Measurements from ENCODE around the gene LITAFD. TPM values are rescaled to one million over a fixed set of nuclear protein-coding genes. Genes with fewer than 3 reads are reported as not detected.

The LITAFD gene
- total RNA-seq, 4 donors from 2014 or later = not detected

GRCh38 chr16:8908810-8909468 lies 26.8 kb downstream of the LITAFD start:
- H3K36me3 ChIP-seq = peaks cover 0 to 58% (median 24%) of the 10 kb centered on the region in 4 donors
- 74% methylated on average over 8 of the region's 8 CpGs; no CpG with 5 or more reads in 1 of the 2 donors for WGBS, 2 donors (ENCODE audit: low coverage in 1 of 2)
- H3K27me3 ChIP-seq = no peaks in the 10 kb centered on the region
- no peaks in the 10 kb centered on the region for H3K9me3 ChIP-seq
- peak overlapping the region in 1 of 4 donors; percentile 25 for H3K27ac ChIP-seq
- no peak for TF ChIP-seq POLR2A (IDR thresholded peaks at IDR 0.05)
- no peak for TF ChIP-seq CTCF (IDR thresholded peaks at IDR 0.05)
- TF ChIP-seq POLR2AphosphoS5 (IDR thresholded peaks at IDR 0.05) = no peak
- TF ChIP-seq EP300 (IDR thresholded peaks at IDR 0.05; ENCODE audit: low read depth) = no peak
- no peak overlapping the region for H3K4me3 ChIP-seq
- in situ Hi-C loops (cut with MboI; ENCODE audit: low pct_ligation_motif_present in 1 of 4, low pct_unique_long_range_greater_than_20kb in 1 of 4, low sequenced_read_pairs in 3 of 4) = loop anchor here in 2 of 4 donors (10.0 kb wide), 1 partner anchor 96 kb away; no protein-coding TSS in a partner anchor
- intact Hi-C loops (cut with DNase I; ENCODE audit: low total_unique reads) = loop anchor here (10.0 kb wide), 1 partner anchor 96 kb away; no protein-coding TSS in a partner anchor
- DNase-seq = no peak
- H3K4me1 ChIP-seq = peaks cover 4 to 42% (median 24%) of the 10 kb centered on the region in 4 donors

- Histone ChIP-seq H3K4me1 (peaks cover 4 to 42% (median 24%) of the 10 kb centered on the region in 4 donors), H3K4me3 (no peak overlapping the region), H3K36me3 (peaks cover 0 to 51% (median 19%) of the 10 kb centered on the region in 4 donors), H3K9me3 (no peaks in the 10 kb centered on the region), H3K27ac (peak overlapping the region; percentile 67 to 78 (median 76)), H3K27me3 (no peaks in the 10 kb centered on the region)
- in situ Hi-C loops (cut with MboI; ENCODE audit: low pct_ligation_motif_present in 1 of 4, low pct_unique_long_range_greater_than_20kb in 1 of 4, low sequenced_read_pairs in 3 of 4) (no loop called here), intact Hi-C loops (cut with DNase I; ENCODE audit: low total_unique reads) (no loop called here)
- WGBS, 2 donors (ENCODE audit: low coverage in 1 of 2) = 33 to 61% methylated on average over 1 of the region's 1 CpG
- TF ChIP-seq POLR2A (IDR thresholded peaks at IDR 0.05) (no peak), CTCF (IDR thresholded peaks at IDR 0.05) (no peak), EP300 (IDR thresholded peaks at IDR 0.05; ENCODE audit: low read depth) (no peak), POLR2AphosphoS5 (IDR thresholded peaks at IDR 0.05) (no peak)
- no peak for DNase-seq
Observed at GRCh38 chr16:8910811-8911210, 28.7 kb downstream of the LITAFD start.

GRCh38 chr16:8912793-8913192 lies 30.6 kb downstream of the LITAFD start:
- in situ Hi-C loops (cut with MboI; ENCODE audit: low pct_ligation_motif_present in 1 of 4, low pct_unique_long_range_greater_than_20kb in 1 of 4, low sequenced_read_pairs in 3 of 4) (no loop called here), intact Hi-C loops (cut with DNase I; ENCODE audit: low total_unique reads) (no loop called here)
- H3K4me3 ChIP-seq = no peak overlapping the region
- TF ChIP-seq POLR2AphosphoS5 (IDR thresholded peaks at IDR 0.05) (no peak), EP300 (IDR thresholded peaks at IDR 0.05; ENCODE audit: low read depth) (no peak), POLR2A (IDR thresholded peaks at IDR 0.05) (no peak), CTCF (IDR thresholded peaks at IDR 0.05) (no peak)
- H3K9me3 ChIP-seq = no peaks in the 10 kb centered on the region
- peak overlapping the region in 2 of 4 donors; percentile 77 to 78 for H3K27ac ChIP-seq
- H3K36me3 ChIP-seq = peaks cover 0 to 46% (median 21%) of the 10 kb centered on the region in 4 donors
- peaks cover 4 to 42% (median 24%) of the 10 kb centered on the region in 4 donors for H3K4me1 ChIP-seq
- H3K27me3 ChIP-seq = no peaks in the 10 kb centered on the region
- 95 to 100% methylated on average over 1 to 4 of the region's 4 CpGs for WGBS, 2 donors (ENCODE audit: low coverage in 1 of 2)
- DNase-seq = no peak

- H3K9me3 ChIP-seq = no peaks in the 10 kb centered on the region
- H3K27ac ChIP-seq = no peak overlapping the region
- 96% methylated on average over 3 of the region's 3 CpGs; no CpG with 5 or more reads in 1 of the 2 donors for WGBS, 2 donors (ENCODE audit: low coverage in 1 of 2)
- H3K36me3 ChIP-seq = peaks cover 0 to 44% (median 17%) of the 10 kb centered on the region in 4 donors
- H3K4me3 ChIP-seq = no peak overlapping the region
- peaks cover 4 to 34% (median 24%) of the 10 kb centered on the region in 4 donors for H3K4me1 ChIP-seq
- intact Hi-C loops (cut with DNase I; ENCODE audit: low total_unique reads) (no loop called here), in situ Hi-C loops (cut with MboI; ENCODE audit: low pct_ligation_motif_present in 1 of 4, low pct_unique_long_range_greater_than_20kb in 1 of 4, low sequenced_read_pairs in 3 of 4) (no loop called here)
- no peak for DNase-seq
- H3K27me3 ChIP-seq = no peaks in the 10 kb centered on the region
- TF ChIP-seq EP300 (IDR thresholded peaks at IDR 0.05; ENCODE audit: low read depth) (no peak), CTCF (IDR thresholded peaks at IDR 0.05) (no peak), POLR2A (IDR thresholded peaks at IDR 0.05) (no peak), POLR2AphosphoS5 (IDR thresholded peaks at IDR 0.05) (no peak)
Observed at GRCh38 chr16:8914098-8914497, 31.9 kb downstream of the LITAFD start.
